T-helper 1 cell treated with Interleukin-12 subunit alpha and Interleukin-12 subunit beta and Interleukin-4 antibody, amounts not matched to agents 30 μg/mL and 1 μg/mL, for 36 hours (primary cell): ENCODE results near the gene GTF3C1.
A peak's percentile ranks its signal among the peaks of the same experiment; 100 is the strongest.

ENCODE experiments used
- H3K27ac Mint-ChIP-seq: one replicate; pipeline ENCODE4 v1.8.0; 2021; ENCODE audit warnings: mild to moderate bottlenecking, mixed read lengths
- H3K27me3 Mint-ChIP-seq: one replicate; pipeline ENCODE4 v1.8.0; 2021; ENCODE audit warnings: low read depth, mixed read lengths
- H3K36me3 Mint-ChIP-seq: one replicate; pipeline ENCODE4 v1.8.0; 2021; ENCODE audit warnings: low read depth, mixed read lengths
- H3K4me1 Mint-ChIP-seq: one replicate; pipeline ENCODE4 v1.8.0; 2021; ENCODE audit warnings: low read depth, mixed read lengths
- H3K4me3 Mint-ChIP-seq: one replicate; pipeline ENCODE4 v1.8.0; 2021; ENCODE audit warnings: mild to moderate bottlenecking, moderate library complexity, mixed read lengths
- H3K9me3 Mint-ChIP-seq: one replicate; pipeline ENCODE4 v1.8.0; 2021; ENCODE audit warnings: mixed read lengths

Gene GTF3C1

DNA sequence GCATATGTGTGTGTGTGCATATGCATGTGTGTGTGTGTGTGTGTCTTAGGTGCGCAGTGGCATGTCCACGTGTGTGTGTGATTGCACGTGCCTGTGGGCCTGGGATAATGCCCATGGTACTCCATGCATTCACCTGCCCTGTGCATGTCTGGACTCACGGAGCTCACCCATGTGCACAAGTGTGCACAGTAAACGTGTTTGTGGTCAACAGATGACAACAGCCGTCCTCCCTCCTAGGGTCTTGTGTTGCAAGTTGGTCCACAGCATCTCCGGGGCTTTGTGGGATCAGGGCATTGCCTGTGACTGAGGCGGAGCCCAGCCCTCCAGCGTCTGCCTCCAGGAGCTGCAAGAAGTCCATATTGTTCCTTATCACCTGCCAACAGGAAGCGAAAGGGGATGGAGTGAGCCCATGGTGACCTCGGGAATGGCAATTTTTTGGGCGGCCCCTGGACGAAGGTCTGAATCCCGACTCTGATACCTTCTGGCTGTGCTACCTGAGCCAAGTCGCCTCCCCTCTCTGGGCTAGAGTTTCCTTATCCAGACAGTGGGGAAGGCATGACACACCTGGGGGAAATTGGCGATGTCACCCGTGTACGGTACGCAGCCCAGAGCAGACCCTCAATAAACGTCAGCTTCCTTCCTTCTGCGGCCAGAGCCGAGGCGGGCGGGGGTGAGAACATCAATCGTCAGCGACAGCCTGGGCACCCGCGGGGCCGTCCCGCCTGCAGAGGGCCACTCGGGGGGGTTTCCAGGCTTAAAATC is 100.1 kb downstream of the GTF3C1 start:
- Mint-ChIP-seq H3K9me3 (peaks cover 25% of the 10 kb centered on the region), H3K27ac (peak overlapping the region; percentile 82), H3K4me3 (no peak overlapping the region), H3K36me3 (peaks cover 72% of the 10 kb centered on the region), H3K27me3 (no peaks in the 10 kb centered on the region), H3K4me1 (peaks cover 53% of the 10 kb centered on the region)

GRCh38 chr16:27448532-27449433 is 100.9 kb downstream of the GTF3C1 start:
- no peaks in the 10 kb centered on the region for H3K27me3 Mint-ChIP-seq
- peaks cover 81% of the 10 kb centered on the region for H3K36me3 Mint-ChIP-seq
- H3K4me1 Mint-ChIP-seq: peaks cover 48% of the 10 kb centered on the region
- no peak overlapping the region for H3K4me3 Mint-ChIP-seq
- H3K9me3 Mint-ChIP-seq: peaks cover 30% of the 10 kb centered on the region
- H3K27ac Mint-ChIP-seq: peak overlapping the region; percentile 86

DNA sequence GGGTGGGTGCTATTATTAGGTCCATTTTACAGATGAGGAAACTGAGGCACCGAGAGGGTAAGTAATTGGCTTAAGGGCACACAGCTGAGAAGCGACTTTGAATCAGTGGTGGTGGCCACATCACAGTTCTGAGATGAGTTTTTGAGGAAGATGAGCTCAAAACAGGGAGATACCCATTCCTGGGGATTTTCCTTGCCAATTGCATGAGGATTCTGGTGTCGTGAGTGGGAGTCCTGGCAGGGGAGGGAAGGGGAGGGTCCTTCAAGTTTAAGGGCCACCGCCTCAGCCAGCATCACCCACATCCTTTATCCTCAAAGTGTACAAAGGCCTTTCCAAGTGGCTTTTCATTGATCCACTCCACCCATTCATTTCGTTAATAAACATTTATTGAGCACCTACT is 102.4 kb downstream of the GTF3C1 start:
- peak overlapping the region; percentile 88 for H3K27ac Mint-ChIP-seq
- peaks cover 27% of the 10 kb centered on the region for H3K9me3 Mint-ChIP-seq
- peak overlapping the region; percentile 50 for H3K4me3 Mint-ChIP-seq
- H3K36me3 Mint-ChIP-seq: peaks cover 88% of the 10 kb centered on the region
- peaks cover 47% of the 10 kb centered on the region for H3K4me1 Mint-ChIP-seq
- no peaks in the 10 kb centered on the region for H3K27me3 Mint-ChIP-seq

DNA sequence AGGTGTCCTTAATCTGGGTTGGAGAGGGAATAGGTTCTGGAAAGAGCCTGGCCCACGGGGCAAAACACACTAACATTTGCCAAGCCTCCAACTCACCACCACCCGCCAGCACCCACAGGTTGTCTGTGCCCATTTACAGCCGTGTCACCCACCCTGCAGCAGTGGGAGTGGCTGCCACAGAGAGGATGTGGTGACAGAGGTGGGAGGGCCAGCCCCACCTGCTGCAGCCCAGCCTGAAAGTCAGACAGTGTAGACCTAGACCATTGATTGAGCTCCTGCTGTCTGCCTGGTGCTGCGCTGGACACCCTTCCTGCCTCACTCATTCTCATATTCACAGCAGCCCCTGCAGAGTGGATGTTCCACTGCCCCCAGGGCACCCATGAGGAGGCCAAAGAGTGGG is 103.0 kb downstream of the GTF3C1 start:
- Mint-ChIP-seq H3K27me3 (no peaks in the 10 kb centered on the region), H3K4me1 (peaks cover 45% of the 10 kb centered on the region), H3K4me3 (peak overlapping the region; percentile 50), H3K36me3 (peaks cover 88% of the 10 kb centered on the region), H3K9me3 (peaks cover 27% of the 10 kb centered on the region), H3K27ac (peak overlapping the region; percentile 88)

GRCh38 chr16:27445502-27446175 is 104.1 kb downstream of the GTF3C1 start:
- Mint-ChIP-seq H3K36me3 (peaks cover 89% of the 10 kb centered on the region), H3K27me3 (no peaks in the 10 kb centered on the region), H3K4me1 (peaks cover 37% of the 10 kb centered on the region), H3K27ac (peak overlapping the region; percentile 20), H3K9me3 (peaks cover 27% of the 10 kb centered on the region), H3K4me3 (no peak overlapping the region)

GRCh38 chr16:27444470-27444869 is 105.2 kb downstream of the GTF3C1 start:
- Mint-ChIP-seq H3K4me1 (peaks cover 26% of the 10 kb centered on the region), H3K36me3 (peaks cover 82% of the 10 kb centered on the region), H3K4me3 (no peak overlapping the region), H3K9me3 (peaks cover 27% of the 10 kb centered on the region), H3K27me3 (no peaks in the 10 kb centered on the region), H3K27ac (no peak overlapping the region)

DNA sequence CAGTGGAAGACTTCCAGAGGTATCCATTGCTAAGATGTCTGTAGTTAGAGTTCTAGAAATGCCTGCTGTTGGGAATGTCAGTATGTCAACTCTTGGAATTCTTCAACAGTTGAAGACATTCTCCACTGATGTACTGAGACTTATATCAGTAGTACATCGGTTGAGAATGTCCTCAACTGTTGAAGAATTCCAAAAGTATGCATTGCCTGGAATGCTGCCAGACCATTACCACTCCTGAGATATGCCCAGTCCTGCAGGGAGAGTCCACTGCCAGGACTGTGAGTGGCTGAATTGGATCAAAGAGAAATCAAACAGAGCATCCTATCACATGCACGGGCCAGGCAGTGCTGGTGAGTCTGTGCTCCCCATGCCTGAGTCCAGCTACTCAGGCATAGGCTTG is 105.7 kb downstream of the GTF3C1 start:
- Mint-ChIP-seq H3K4me3 (no peak overlapping the region), H3K36me3 (peaks cover 83% of the 10 kb centered on the region), H3K4me1 (peaks cover 25% of the 10 kb centered on the region), H3K27ac (no peak overlapping the region), H3K27me3 (no peaks in the 10 kb centered on the region), H3K9me3 (peaks cover 27% of the 10 kb centered on the region)

DNA sequence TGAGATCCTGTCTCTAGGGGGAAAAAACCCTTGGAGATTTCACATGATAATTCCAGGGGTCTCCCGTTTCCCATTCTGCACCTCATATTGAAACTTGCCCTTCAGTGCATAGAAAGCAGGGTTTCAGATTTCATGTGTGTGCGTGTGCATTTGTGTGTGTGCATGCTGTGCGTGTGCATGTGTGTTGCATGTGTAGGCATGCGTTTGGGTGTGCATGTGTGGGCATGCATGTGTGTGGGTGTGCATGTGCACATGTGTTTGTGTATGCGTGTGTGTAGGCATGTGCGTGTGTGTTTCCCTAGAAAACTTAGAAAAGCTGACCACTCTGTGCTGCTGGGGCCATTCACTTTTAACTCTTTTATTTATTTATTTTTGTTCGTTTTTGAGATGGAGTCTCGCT is 107.7 kb downstream of the GTF3C1 start:
- Mint-ChIP-seq H3K4me1 (peaks cover 18% of the 10 kb centered on the region), H3K27ac (no peak overlapping the region), H3K4me3 (no peak overlapping the region), H3K36me3 (peaks cover 81% of the 10 kb centered on the region), H3K27me3 (no peaks in the 10 kb centered on the region), H3K9me3 (peaks cover 21% of the 10 kb centered on the region)

DNA sequence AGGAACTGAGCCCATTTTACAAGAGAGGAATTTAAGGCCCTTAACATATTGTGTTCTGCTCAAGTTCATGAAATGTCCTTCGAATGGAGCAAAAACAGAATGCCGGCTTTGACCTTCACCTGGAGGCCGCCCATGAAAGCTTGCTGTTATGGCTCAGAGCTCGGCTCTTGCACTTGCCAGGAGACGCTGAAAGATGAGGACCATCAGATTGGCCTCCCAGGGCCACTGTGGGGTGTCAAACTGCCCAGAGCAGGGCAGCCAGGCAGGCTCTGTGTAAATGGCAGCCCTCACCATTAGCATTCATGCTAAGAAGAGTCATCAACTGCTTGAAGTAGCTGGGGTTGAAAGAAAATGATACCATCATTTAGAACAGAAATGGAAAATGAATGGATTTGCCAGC is 108.4 kb downstream of the GTF3C1 start:
- Mint-ChIP-seq H3K4me3 (no peak overlapping the region), H3K27ac (no peak overlapping the region), H3K36me3 (peaks cover 81% of the 10 kb centered on the region), H3K27me3 (no peaks in the 10 kb centered on the region), H3K9me3 (peaks cover 17% of the 10 kb centered on the region), H3K4me1 (peaks cover 12% of the 10 kb centered on the region)

DNA sequence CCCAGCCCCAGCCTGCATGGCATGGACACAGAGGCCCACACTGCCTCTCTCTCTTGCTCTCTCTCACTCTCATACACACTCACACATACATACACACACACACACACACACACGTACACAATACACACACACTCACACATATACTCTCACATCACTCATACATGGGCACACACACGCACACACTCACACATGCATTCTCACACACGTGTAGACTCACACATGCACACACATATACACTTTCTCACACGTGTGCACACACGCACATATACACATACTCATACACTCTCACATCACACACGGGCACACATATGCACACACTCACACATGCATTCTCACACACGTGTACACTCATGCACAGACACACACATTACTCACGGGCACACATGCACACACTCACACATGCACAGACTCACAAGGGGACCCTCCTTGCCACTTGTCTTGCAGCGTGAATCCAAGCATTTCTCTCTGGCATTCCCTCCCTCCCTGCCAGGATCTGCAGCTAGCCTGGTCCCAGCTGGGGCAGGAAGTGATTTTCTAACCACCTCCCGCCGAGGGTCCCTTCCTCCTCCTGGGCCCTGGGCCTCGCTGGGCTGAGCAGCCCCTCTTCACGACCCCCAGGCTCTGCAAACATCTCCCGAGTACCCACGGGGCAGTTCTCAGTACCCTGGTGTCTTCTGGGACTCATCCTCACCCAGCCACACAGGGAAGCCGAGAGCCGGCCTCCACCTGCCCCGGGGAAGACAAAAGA is 110.3 kb downstream of the GTF3C1 start:
- Mint-ChIP-seq H3K9me3 (peaks cover 10% of the 10 kb centered on the region), H3K27me3 (no peaks in the 10 kb centered on the region), H3K4me1 (peaks cover 11% of the 10 kb centered on the region), H3K4me3 (no peak overlapping the region), H3K27ac (peak overlapping the region; percentile 3), H3K36me3 (peaks cover 77% of the 10 kb centered on the region)

GRCh38 chr16:27437946-27438345 is 111.8 kb downstream of the GTF3C1 start:
- H3K9me3 Mint-ChIP-seq: peaks cover 3% of the 10 kb centered on the region
- H3K27ac Mint-ChIP-seq: no peak overlapping the region
- no peak overlapping the region for H3K4me3 Mint-ChIP-seq
- no peaks in the 10 kb centered on the region for H3K27me3 Mint-ChIP-seq
- H3K4me1 Mint-ChIP-seq: peaks cover 13% of the 10 kb centered on the region
- H3K36me3 Mint-ChIP-seq: peaks cover 71% of the 10 kb centered on the region

GRCh38 chr16:27436921-27437650 is 112.6 kb downstream of the GTF3C1 start:
- no peak overlapping the region for H3K4me3 Mint-ChIP-seq
- no peak overlapping the region for H3K27ac Mint-ChIP-seq
- no peaks in the 10 kb centered on the region for H3K27me3 Mint-ChIP-seq
- peaks cover 19% of the 10 kb centered on the region for H3K4me1 Mint-ChIP-seq
- no peaks in the 10 kb centered on the region for H3K9me3 Mint-ChIP-seq
- peaks cover 71% of the 10 kb centered on the region for H3K36me3 Mint-ChIP-seq

GRCh38 chr16:27436065-27436464 is 113.6 kb downstream of the GTF3C1 start:
- peaks cover 66% of the 10 kb centered on the region for H3K36me3 Mint-ChIP-seq
- H3K27me3 Mint-ChIP-seq: no peaks in the 10 kb centered on the region
- H3K27ac Mint-ChIP-seq: no peak overlapping the region
- H3K9me3 Mint-ChIP-seq: no peaks in the 10 kb centered on the region
- H3K4me3 Mint-ChIP-seq: no peak overlapping the region
- peaks cover 23% of the 10 kb centered on the region for H3K4me1 Mint-ChIP-seq
